Effector CD8-positive, alpha-beta T cell (primary cell): ENCODE measurements around the gene BCL2L12.

Experiments used
- DNase-seq: peaks from one replicate; lab custom pipeline; 2025; lab: John Stamatoyannopoulos, UW

The BCL2L12 gene

DNA sequence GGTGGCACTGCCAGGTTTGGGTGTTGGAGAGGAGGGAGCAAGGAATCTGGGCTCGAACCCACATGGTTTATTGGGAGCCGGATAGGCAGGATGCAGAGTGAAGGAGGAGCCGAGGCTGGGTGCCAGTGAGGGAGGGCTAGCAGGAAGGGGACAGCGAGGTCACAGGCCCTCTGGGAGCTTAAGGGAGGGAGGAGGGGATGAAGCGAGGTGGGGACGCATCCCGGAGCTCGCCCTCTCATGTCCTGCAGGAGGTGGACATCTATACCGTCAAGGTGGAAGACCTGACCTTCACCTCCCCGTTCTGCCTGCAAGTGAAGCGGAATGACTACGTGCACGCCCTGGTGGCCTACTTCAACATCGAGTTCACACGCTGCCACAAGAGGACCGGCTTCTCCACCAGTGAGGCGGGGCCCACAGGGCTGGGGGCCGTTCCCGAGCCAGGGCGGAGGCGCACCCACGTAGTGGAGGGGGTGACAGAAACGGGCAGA, 20.2 kb downstream of the BCL2L12 start:
- no peak for DNase-seq

DNA sequence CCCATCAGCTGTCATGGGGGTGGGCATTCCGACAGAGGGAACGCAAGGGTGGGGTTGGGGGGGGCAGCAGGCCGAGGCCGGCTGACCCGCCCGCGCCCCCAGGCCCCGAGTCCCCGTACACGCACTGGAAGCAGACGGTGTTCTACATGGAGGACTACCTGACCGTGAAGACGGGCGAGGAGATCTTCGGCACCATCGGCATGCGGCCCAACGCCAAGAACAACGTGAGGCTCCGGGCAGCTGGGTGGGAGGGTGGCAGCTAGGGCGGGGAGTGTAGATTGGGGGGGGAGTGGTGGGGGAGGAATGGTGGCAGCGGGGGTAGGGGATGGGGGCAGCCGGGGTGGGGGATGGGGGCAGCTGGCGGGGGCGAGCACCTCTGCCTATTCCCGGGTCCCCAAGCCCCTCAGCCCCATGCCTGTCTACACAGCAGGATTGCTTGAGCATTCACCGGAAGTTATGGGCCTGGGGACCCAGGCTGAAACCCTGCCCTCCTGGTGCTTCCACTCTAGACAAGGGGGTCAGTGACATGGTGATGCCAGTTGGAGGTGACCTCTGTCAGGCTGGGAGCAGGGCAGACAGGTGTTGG, 20.9 kb downstream of the BCL2L12 start:
- DNase-seq = no peak

DNA sequence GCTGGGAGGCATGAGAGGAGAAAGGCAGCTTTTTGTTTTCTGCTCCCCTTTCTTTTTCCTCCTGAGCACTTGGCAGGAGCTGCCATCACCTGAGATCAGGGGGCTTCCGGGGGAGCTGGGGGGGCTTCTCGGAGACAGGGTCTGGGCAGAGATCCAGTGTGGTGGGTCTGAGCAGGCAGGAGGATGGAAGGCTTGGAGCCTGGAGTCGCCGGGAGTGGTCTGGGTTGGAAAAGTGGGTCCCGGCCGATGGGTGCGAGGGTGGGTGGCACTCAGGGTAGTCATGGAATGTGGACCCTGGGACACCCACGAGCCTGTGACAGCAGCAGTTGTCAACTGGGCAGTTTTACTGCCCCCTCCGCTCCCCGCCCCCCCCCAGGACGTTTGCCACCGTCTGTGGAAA, 21.4 kb downstream of the BCL2L12 start:
- no peak for DNase-seq

DNA sequence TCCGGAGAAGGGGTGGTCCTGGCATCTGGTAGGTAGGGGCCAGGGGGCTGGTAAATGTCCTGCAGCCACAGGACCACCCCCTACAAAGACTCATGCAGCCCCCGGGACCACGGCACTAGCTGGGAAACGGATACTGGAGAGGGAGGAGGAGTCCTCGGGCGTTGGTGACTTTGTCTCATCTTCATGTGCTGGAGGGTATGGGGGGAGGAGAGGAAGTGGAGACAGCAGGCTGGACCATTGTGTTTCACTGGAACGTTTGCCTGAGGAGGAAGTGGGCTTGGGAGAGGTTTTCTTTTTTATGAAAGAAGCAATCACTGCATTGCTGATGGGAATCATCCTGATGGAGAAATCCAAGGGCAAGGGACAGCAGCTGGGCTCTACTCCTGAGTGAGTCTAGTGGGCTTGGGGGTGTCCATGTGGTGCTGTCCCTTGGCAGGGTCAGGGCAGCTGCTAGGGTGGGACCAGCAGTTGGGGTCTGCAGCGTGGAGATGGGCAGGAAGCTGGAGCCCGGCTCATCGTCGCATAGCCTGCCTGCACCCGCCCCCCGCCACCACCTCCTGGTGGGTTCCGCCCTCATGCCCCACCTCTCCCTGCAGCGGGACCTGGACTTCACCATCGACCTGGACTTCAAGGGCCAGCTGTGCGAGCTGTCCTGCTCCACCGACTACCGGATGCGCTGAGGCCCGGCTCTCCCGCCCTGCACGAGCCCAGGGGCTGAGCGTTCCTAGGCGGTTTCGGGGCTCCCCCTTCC, 22.0 kb downstream of the BCL2L12 start:
- DNase-seq = no peak

DNA sequence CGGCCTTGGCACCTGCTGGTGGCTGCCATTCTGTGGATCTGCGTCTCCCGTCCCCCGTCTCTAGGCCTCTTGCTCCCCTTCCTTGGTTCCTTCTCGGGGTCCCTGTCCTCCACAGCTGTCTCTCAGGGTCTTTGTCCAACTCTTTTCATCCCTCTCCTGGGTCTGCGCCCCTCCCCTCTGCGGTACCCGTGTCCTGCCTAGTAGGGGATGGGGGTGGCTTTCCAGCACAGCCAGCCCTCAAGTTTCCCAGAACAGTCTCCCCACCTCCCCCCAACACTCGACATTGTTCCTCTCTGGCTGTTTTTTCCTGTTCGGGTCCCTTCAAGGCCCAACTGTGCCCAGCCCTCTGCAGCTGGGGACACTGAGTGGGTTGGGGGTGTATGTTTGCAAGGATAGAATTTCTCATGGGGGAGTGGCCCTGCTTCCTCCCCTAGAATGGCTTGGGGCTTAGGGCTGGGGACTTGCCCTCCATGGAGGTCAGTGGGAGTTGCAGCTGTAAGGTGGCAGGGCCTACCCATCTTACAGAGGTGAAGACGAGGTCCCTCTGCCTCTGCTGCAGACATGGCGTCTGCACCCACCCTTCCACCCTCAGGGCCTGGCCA, 22.9 kb downstream of the BCL2L12 start:
- DNase-seq = no peak

DNA sequence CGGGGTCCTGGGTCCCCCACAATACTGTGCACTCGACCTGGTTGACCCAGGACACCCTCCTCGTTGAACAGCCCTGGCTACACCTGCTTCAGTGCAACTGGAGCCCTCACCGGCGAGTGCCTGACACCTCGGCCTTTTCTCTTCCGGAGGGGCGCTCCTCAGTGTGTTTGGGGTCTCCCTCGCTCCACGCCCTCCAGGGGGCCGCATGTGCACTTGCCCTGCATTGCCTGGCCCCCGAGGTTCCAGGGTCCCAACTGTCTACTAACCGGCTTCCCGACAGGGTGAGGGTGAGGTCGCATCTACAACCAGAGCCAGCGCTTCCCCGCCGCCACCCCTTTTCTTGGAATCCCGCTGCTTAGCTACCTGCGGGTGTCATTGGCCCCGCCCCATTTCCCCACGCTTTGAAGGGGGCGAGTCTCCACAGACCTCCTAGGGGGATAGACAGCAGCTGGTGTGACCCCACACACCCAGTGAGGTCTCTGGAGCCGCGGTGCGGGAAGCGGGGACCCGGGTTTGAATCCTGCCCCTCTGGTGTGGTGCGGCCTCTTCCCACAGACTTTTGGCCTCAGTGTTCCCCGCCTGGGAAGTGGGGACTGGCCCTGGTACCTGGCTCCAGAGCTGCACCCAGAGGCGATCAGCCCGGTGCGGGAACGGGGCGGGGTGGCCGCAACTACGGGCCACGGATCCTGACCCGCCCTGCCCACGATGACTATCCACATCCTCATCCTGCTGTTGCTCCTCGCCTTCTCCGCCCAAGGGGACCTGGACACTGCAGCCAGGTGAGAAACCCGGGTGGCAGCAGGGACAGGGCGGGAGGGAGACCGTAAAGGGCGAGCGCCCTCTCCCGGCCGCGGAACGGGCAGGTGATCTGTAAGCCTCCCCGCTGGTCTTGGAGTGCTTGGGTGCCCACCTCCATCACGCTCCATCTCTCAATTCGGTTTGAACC, 23.7 kb downstream of the BCL2L12 start, which contains the start of gene ADM5:
Gene ADM5 (plus strand): TSS at position 462 of the 946 bp plus-strand sequence. CDS start 244 bp downstream, at position 706.
- DNase-seq = peak; percentile 9

DNA sequence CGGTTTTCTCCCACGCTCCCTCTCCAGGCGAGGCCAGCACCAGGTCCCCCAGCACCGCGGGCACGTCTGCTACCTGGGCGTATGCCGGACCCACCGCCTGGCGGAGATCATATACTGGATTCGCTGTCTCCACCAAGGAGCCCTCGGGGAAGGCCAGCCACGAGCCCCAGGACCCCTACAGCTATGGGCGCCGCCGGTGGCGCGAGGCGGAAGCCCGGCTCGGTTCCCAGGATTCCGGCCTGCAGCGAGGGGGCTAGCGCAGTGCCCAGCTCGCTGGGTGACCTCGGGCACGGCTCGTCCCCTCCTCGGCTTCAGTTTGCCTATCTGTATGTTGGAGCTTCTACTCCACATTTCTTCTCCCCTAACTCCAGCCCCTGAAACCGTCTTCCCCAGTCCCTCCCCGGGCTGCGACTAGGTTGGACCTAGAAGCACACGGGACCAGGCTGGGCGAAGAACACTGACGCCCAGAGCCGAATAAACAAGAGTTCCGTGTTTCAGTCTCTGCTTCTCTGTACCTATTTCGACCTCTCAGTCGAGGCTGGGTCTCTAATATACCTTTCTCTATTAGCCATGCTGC, 24.4 kb downstream of the BCL2L12 start:
- no peak for DNase-seq

DNA sequence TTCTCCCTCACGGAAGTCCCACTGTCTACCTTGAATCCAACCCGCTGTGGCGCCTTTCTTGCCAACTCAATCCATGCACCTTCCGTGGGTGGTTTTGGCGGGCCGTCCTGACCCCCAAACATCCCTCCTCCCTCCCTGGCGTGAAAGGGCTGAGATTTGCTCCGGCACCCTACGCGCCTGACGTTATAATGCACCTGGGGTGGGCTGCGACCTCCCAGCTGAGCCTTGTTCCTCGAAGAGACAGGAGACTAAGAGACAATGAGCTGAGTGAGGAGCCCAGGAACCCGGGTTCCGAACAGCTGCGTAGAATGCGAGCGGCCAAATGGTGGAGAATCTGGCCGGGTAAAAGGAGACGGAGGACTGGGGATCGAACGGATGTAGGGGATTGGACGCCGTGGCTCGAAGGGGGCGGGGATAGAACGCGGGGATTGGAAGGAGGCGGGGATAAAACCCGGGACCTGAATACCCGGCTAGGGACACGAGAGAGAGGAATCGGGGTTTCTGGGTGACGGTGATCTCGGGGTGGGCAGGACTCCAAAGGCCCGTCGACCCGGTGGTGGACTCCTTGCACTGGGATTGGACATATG, 25.0 kb downstream of the BCL2L12 start, which contains the start of gene CPT1C:
Gene CPT1C (plus strand): TSS at position 461 of the 587 bp plus-strand sequence. CDS start 1,137 bp downstream, outside the sequence.
- DNase-seq = peak; percentile 49

DNA sequence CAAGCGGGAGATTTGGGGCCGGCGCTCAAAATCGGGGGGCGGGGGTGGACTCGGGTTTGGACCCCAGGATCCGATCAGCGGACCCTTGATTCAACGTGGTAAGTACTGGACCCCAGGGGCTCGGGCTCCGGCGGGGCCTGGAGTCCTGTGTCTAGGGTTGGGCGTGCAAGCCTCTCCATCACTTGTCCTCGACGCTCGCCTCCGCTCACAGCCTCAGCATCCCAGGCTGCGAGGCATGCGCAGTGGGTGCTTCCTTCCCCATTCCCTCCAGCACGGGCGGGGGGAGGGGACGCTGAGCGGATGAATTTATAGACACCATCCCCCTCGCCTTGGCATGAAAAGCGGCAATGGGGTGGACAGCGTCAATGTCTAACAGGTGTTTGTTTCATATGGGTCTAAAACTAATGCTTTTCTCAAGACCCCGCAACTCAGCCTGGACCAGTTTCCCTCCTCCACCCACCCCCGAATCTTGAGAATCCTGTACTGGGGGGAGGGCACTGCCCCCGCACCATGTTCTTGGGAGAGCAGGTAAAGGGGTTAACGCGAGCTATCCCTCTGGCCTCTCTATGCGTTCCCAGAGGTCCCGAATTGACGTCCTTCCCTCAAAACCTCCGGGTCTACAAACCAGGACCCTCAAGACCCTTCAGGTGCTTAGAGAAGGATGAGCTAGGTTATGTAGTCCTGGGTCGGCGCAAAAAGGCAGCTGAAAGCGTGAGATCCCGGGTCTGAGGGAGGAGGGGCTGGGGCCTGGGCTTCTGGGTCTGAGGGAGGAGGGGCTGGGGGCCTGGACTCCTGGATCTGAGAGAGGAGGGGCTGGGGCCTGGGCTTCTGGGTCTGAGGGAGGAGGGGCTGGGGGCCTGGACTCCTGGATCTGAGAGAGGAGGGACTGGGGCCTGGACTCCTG, 25.8 kb downstream of the BCL2L12 start:
- peak; percentile 16 for DNase-seq

DNA sequence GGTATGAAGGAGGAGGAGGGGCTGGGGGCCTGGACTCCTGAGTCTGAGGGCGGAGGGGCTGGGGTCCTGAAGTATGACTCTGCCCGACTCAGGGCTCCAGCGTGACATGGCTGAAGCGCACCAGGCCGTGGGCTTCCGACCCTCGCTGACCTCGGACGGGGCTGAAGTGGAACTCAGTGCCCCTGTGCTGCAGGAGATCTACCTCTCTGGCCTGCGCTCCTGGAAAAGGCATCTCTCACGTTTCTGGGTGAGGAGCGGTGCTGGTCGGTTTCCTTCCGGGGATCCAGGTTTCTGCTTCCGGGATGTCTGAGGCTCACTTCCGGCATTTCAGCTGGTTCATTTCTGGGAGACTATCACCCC, 26.4 kb downstream of the BCL2L12 start:
- no peak for DNase-seq

DNA sequence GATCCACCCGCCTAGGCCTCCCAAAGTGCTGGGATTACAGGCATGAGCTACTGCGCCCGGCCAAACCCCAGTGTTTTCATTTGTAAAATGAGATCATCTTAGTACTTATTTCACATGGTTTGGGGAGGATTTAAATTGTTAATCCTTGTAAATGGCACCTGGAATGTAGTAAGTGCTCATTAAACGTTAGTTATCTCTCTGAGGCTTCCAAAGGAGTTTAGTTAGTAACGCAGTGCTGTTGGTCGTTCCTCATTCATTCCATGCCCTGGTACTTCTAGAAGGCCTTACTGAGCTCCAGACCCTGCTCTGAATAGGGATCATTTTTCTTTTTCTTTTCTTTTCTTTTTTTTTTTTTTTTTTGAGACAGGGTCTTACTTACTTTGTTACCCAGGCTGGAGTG, 30.4 kb downstream of the BCL2L12 start:
- DNase-seq = no peak

DNA sequence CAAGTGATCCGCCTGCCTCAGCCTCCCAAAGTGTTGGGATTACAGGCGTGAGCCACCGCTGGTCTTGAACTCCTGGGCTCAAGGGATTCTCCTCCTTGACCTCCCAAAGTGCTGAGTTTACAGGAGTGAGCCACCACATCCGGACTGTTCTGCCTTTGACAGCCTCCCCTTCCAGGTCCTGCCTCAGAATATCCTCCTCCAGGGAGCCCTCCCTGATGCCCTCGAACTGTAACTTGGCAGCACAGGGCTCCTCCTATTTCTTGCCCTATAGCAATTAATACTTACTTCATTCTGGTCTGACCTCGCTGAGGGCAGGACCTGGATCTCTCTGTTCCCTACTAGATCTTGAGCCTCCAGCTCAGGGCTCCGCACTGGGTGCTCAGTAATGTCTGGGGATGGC, 31.1 kb downstream of the BCL2L12 start:
- no peak for DNase-seq

DNA sequence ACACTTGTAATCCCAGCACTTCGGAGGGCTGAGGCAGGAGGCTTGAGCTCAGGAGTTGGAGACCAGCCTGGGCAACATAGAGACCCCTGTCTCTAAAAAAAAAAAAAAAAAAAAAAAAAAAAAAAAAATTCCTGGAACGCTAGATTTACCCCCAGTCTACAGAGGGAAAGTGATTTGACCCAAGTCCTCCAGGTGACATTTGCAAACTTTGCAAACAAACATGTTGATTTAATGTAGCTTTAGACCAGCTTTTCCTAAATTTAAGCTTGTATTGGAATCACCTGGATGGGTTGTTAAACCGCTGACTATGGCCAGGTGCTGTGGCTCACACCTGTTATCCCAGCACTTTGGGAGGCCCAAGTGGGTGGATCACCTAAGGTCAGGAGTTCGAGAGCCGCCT, 33.6 kb downstream of the BCL2L12 start:
- DNase-seq = no peak

DNA sequence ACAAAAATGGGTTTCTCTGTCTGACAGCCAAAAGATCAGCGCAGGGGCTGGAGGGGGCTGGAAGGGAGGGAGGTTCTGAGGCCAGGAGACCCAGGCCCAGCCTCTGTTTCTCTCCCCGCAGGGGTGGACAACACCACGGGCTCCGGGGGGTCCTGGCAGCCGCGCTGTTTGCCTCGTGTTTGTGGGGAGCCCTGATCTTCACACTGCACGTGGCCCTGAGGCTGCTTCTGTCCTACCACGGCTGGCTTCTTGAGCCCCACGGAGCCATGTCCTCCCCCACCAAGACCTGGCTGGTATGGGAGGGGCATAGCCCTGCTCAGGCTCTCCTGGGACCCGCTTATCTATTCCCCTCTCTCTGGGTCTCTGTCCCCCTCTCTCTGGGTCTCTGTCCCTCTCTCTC, 34.8 kb downstream of the BCL2L12 start:
- no peak for DNase-seq

DNA sequence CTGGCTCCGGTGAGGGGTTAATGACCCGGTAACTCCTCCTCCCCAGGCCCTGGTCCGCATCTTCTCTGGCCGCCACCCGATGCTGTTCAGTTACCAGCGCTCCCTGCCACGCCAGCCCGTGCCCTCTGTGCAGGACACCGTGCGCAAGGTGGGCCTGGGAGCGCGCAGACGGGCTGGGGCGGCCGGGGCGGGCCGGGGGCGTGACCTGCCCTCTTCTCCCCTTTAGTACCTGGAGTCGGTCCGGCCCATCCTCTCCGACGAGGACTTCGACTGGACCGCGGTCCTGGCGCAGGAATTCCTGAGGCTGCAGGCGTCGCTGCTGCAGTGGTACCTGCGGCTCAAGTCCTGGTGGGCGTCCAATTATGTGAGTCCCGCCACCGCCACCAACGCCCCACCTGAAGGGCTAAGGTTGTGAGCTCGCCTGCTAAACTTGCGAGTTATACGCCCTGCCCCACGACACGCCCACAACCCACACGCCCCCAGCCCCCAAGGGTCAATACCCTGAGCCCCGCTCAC, 35.6 kb downstream of the BCL2L12 start:
- no peak for DNase-seq

DNA sequence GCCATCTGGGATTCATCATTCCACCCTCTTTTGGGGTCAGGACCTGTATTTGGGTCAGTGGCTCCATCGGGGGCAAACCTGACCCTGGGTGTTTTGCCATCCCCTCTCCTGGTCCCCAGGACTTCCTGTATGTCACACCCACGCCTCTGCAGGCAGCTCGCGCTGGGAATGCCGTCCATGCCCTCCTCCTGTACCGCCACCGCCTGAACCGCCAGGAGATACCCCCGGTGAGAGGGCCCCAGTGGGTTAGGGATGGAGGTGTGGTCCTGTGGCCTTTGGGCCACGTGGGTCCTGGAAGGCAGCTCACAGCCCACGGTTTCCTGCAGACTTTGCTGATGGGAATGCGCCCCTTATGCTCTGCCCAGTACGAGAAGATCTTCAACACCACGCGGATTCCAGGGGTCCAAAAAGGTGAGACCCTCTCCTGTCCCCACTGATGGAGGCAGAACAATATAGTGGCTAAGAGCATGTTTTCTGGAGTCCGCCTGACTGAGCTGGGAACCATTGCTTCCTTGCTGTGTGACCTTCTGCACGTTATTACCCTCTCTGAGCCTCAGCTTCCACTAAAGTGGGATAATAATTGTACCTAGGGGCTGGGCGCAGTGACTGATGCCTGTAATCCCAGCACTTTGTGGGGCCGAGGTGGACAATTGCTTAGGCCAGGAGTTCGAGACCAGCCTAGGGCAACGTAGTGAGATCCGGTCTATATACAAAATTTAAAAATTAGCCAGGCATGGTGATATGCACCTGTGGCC, 39.3 kb downstream of the BCL2L12 start:
- no peak for DNase-seq

DNA sequence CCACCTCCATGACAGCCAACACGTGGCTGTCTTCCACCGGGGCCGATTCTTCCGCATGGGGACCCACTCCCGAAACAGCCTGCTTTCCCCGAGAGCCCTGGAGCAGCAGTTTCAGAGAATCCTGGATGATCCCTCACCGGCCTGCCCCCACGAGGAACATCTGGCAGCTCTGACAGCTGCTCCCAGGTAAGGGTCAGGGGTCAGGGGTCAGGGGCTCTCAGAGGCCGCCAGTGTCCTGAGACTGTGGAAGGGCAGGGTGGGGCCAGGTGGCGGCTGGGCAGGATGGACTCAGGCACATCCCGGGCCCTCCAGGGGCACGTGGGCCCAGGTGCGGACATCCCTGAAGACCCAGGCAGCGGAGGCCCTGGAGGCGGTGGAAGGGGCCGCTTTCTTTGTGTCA, 40.2 kb downstream of the BCL2L12 start:
- no peak for DNase-seq

DNA sequence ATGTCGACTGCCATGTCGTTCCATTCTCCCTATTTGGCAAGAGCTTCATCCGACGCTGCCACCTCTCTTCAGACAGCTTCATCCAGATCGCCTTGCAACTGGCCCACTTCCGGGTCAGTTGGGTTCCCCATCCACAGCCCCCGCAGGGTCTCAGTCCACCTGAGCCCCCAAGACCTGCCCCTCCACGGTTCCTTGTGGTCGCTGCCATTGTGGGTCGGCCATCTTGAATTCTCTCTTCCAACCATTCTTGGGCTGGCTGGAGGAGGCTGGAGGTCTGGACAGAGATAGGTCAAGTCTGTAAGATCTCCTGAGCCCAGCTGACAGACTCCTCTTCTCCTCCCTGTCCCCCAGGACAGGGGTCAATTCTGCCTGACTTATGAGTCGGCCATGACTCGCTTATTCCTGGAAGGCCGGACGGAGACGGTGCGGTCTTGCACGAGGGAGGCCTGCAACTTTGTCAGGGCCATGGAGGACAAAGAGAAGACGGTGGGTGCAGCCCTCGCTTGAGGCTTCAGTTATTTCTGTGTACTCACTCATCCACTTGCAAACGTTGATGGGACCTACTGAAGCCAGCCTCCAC, 44.7 kb downstream of the BCL2L12 start:
- DNase-seq = no peak

DNA sequence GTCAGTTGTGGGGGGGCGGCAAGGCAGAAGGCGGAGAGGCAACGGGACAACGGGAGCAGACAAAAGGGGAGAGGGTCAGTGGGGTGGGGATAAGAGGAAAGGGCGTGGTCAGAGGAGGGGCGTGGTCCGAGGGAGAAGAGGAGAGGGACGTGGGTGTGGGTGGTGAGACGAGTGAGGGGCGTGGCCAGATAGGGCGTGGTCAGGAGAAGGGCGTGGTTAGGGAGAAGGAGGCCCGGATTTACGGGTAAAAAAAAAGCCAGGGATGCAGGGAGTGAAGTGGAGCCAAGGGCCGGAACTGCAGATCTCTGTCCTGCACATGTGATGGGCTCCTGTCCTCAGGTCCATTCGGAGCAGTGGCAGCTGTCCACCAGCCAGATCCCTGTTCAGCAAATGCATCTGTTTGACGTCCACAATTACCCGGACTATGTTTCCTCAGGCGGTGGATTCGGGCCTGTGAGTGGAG, 46.7 kb downstream of the BCL2L12 start:
- no peak for DNase-seq
